ENCODE data around the gene SYK.

Gene SYK

DNA sequence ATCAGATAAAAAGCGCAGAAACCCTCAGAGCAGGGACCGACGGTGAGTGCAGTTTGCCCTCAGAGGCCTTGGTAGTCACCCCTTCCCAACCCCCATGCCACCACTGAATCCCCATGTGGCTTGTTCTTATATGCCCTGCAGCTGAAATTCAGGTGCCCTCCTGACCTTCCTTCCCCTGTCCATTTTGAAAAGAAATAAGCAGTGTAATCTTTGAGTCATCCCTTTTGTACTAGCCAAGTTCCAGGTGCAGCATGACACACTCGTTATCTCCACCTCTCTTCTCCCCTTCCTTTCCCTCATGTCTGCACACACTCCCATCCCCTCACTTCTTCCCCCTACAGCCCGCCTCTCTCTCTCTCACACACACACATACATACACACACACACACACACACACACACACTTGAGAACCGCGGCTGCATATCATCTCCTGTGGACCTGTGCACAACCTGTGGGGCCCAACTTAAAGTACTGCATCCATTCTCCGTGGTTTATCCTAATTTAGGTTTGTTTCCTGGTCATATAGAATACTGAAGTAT, 53.1 kb downstream of the SYK start:
- no peak for DNase-seq

DNA sequence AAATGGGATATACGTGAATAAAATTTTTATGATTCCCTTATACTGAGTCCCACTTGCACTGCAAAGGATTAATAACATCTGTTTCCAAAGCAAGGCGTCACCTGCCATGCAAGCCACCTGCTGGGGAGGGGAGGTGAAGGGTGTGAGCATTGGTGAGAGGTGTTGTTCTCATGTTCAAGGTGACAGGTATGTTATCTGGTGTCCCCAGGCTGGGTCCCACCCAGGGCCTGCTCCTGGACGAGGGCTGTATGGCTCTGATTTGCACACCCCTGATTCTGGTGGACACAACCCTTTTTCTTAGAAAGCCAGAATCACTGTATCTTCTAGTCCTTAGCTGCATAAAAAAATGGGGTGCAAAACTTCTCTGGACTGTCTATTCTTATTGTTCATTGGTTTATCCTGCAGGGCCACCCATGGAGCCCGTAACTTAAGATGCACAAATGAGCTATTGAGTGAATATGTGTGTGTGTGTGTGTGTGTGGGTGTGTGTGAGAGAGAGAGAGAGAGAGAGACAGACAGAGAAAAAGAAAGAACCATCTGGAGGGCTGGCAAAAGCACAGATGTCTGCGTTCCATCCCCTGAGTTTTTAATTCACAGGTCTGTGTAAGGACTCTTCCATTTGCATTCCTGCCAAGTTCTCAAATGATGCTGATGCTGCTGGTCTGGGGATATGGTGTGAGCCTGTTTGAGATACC, 53.7 kb downstream of the SYK start:
- no peak for DNase-seq

DNA sequence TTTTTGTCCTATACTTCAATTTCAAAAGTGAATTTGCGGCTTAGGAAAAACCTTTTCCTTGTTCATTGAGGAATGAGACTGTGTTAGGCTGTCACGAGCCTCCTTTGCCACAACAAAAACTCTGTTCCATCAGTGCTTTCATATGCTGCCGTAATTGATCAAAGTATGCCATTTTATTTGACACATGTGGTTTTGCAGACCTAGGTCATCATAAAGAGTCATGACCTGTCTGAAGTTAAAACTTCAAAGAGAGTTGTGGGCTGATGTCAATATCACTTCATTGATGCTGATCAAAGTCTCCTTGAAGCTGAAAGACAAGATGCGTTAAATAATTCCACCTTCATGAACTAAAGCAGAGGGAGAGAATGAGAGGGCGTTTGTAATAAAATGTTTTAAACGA, 55.5 kb downstream of the SYK start:
- no peak for DNase-seq

DNA sequence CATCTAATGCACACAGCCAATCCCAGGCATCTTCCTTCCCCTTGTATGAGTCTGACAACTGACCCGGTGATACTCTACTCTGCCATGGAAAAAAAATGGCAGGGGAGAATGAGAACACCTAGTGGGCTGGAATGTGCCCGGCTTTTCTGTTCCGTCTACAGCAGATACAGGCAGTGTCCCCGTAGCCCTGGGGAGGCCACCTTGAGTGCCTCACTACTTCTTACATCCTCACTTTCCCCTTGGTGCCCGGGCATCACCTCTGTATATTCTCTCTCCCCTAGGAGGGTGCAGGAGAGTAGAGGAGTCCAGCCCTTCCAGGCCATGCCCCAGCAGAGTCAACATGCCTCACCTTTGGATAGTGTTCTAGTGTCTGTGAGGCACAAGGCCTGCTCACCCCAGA, 56.2 kb downstream of the SYK start:
- no peak for DNase-seq

- no peak for DNase-seq
Measured at GRCh38 chr9:90858457-90858901, 56.9 kb downstream of the SYK start.

DNA sequence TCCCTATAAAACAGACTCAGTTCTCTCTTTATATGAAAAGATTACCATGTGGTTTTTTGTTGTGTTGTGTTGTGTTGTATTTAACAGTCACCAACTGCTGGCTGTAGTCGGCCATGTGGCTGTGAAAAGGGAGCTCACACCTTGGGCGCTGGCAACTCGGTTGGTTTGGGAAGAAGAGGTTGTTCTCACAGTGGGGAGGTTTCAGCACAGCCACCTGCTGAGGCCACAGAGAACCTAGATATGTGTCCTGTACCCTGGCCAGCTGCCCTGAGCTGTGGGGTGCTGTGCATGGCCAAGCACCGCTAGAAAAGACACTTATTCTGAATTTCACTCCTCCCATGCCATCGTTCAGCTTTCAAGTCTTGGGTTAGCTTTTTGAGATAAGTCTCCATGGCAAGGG, 58.8 kb downstream of the SYK start:
- no peak for DNase-seq

- no peak for DNase-seq
Measured at GRCh38 chr9:90860826-90861225, 59.2 kb downstream of the SYK start.

DNA sequence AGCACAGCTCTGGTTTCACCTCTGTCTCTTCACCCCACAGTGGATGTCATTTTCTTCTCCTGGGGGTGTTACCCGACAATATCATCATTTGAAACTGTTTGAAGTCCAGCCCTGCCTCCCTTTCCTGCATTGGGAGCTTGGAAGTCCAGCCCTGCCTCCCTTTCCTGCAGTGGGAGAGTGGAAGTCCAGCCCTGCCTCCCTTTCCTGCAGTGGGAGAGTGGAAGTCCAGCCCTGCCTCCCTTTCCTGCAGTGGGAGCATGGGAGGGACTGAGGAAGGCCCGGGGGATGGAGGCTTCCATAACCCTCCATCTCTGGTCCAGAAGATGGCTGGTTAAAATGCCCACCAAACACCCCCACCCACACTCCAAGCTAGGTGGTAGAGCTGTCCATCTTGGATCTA, 59.8 kb downstream of the SYK start:
- DNase-seq, result no peak

- no peak for DNase-seq
Measured at GRCh38 chr9:90861826-90862740, 60.5 kb downstream of the SYK start.

GRCh38 chr9:90864779-90865178, 63.2 kb downstream of the SYK start:
- DNase-seq, result no peak

DNA sequence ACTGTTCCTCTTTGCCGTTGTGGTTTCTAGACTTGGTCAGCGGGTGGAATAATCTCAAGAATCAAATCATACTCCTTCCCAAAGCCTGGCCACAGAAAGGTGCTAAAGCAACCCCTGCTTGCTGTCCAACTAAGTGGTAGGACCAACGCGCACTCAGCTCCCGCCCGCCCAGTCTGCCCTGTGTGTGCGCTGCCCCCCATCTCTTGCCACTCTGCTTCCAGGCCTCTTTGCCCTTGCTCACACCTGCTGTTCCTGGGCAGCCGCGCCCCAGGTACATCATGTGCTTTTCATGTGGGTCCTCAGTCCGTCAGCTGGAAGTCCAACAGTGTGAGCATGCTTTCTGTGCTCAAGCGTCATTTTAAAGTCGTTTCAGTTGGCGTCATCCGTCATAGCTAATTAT, 65.5 kb downstream of the SYK start:
- DNase-seq, result no peak

GRCh38 chr9:90868555-90868954, 66.9 kb downstream of the SYK start:
- DNase-seq, result no peak

DNA sequence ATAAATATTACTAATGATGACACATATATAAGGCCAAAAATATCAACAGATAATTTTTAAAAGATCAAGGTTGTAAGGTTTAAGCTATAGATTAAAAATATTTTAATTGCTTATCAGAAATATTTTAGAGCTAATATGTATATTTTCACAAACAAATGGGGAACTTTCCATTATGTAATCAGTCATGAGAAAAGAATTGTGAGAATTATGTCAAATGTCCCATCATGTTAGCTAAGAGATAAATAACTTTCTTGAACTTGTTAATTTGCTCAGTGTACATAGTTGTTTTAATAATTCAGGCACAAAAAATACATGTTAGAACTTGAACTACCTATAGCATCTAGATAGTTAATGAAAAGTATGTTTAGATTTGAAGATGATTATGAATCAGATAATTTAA, 67.7 kb downstream of the SYK start:
- no peak for DNase-seq

DNA sequence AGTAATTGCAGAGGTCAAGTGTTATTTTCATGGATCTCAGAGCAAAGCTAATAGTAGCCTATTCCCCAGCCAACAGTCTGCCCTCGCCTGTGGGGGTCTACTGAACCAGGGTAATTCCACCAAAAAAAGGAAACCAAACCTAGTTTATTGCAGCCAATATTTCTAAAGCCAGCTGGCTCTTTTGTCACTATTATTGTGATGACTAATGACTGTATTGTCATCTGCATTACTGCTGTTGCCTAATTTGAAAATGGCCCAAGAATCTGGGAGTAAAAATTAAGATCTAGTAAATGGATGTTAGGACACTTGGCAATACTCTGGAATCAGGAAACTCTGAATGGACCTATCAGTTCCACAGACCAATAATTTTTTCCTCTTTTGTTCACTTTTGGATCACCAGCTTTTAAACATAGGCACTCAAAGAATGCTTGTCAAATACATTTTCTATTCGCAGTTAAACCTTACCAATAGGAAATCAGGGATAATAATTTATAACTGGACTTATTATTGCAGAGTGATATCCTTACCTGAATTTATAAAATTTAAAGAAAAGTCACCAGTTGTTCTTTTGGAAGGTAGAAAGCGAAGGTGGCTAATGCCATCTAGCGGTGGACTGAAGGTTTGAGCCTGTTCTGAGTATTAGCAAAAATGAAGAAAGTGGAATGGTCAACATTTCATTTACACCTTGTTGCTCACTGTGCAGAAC, 69.2 kb downstream of the SYK start:
- DNase-seq, result peak; percentile 50

- DNase-seq, result no peak
Measured at GRCh38 chr9:90871327-90871935, 69.8 kb downstream of the SYK start.

GRCh38 chr9:90872835-90873294, 71.2 kb downstream of the SYK start:
- peak; percentile 39 for DNase-seq

GRCh38 chr9:90873422-90873821, 71.8 kb downstream of the SYK start:
- DNase-seq, result no peak

DNA sequence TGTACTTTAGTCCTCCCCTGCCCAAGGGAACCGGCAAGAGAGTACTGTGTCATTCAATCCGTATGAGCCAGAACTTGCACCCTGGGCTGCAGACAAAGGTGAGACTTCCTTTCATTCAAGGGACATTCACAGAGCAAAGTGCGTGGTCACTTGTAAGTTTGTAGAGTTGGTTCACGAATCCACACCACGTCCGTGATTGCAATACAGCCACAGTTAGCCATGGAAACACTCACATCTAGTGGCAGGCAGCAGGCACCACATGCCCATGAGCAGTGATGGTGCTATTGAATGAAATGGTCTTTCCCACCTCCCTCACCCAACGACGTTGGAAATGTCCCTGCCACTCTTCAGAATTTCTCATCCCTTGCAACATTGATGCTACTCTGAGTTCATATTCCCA, 72.6 kb downstream of the SYK start:
- no peak for DNase-seq

DNA sequence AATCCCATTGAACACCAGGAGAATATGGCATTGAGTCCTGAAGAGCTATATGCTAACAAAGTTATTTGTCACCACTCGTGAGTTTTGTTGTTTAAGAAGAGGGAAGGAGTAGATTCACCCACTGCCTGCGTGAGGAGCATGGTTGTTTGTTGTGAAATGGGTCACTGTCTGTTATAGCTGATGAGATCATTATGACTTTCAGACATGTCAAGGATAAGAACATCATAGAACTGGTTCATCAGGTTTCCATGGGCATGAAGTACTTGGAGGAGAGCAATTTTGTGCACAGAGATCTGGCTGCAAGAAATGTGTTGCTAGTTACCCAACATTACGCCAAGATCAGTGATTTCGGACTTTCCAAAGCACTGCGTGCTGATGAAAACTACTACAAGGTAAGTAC, 76.9 kb downstream of the SYK start:
- no peak for DNase-seq

- DNase-seq, result no peak
Measured at GRCh38 chr9:90880066-90880465, 78.4 kb downstream of the SYK start.

DNA sequence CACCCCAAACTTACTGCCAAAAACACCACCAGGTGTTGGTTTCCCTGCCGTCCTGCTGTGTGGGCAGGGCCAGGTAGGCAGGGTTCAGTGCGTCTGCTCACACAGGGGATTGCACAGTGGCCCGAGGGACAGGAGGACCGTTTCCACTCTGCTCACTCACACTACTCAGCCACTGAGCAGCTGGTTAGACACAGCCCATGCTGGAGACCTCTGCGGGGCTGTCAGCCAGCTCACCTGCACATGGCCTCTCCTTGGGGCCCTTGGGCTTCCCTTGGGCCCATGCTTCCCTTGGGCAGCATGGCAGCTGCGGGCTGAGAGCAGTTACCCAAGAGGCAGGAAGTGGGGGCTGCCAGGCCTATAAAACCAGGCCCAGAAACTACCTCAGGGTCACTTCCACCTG, 79.0 kb downstream of the SYK start:
- no peak for DNase-seq

GRCh38 chr9:90881648-90882047, 80.0 kb downstream of the SYK start:
- no peak for DNase-seq

All from NCI-H2107 (cell line).